ENCODE data around the gene OR1J1.

- peak; percentile 72 to 90 (median 80) for TF ChIP-seq CTCF (IDR thresholded peaks at IDR 0.05)
- no peak for TF ChIP-seq POLR2A (IDR thresholded peaks at IDR 0.05)
Measured at GRCh38 chr9:122464633-122465567, 12.8 kb downstream of the OR1J1 start.
